GM12875 (cell line): ENCODE measurements around the gene PRKAR2B.
"Not testable (repeated sequence)": the region's sequence is repeated elsewhere in the genome, so short reads cannot be mapped to it uniquely, and the experiment has no call there.

Experiments
- H3K4me3 ChIP-seq: one replicate; pipeline ENCODE4 v1.5.1; 2011; ENCODE audit warnings: low read depth, low read length, control low read depth
- CTCF ChIP-seq: IDR thresholded peaks from 2 replicates; pipeline ENCODE4 v1.5.1; 2011; ENCODE audit warnings: low read depth, mild to moderate bottlenecking, control low read depth, inconsistent platforms, low read length, moderate library complexity, borderline replicate concordance; ENCODE audit not compliant: insufficient read depth

PRKAR2B gene

GRCh38 chr7:107080533-107080932 lies 36.0 kb downstream of the PRKAR2B start:
- TF ChIP-seq CTCF, result no peak
- H3K4me3 ChIP-seq, result no peak overlapping the region

GRCh38 chr7:107085180-107085579 lies 40.7 kb downstream of the PRKAR2B start:
- TF ChIP-seq CTCF, result no peak
- no peak overlapping the region for H3K4me3 ChIP-seq

GRCh38 chr7:107089627-107090026 lies 45.1 kb downstream of the PRKAR2B start:
- no peak overlapping the region for H3K4me3 ChIP-seq
- no peak for TF ChIP-seq CTCF

- no peak overlapping the region for H3K4me3 ChIP-seq
- no peak for TF ChIP-seq CTCF
These were observed 46.0 kb downstream of the PRKAR2B start for GRCh38 chr7:107090457-107090856.

GRCh38 chr7:107091306-107091705 lies 46.8 kb downstream of the PRKAR2B start:
- H3K4me3 ChIP-seq, result no peak overlapping the region
- no peak for TF ChIP-seq CTCF

GRCh38 chr7:107093671-107094070 lies 49.2 kb downstream of the PRKAR2B start:
- not testable (repeated sequence) for H3K4me3 ChIP-seq

GRCh38 chr7:107099154-107099553 lies 54.6 kb downstream of the PRKAR2B start:
- H3K4me3 ChIP-seq, result not testable (repeated sequence)

- no peak overlapping the region for H3K4me3 ChIP-seq
- no peak for TF ChIP-seq CTCF
These were observed 56.3 kb downstream of the PRKAR2B start for GRCh38 chr7:107100824-107101223.
